ENCODE measurements around the gene AKAP17A. TPM values are rescaled to one million over a fixed set of nuclear protein-coding genes. Genes with fewer than 3 reads are reported as not detected.

AKAP17A gene
- total and polyA plus RNA-seq, 2 of the 8 experiments (the other 6 are each of a cell fraction or from before 2014, with no cell fraction given) = 14.0 to 41.2 TPM

DNA sequence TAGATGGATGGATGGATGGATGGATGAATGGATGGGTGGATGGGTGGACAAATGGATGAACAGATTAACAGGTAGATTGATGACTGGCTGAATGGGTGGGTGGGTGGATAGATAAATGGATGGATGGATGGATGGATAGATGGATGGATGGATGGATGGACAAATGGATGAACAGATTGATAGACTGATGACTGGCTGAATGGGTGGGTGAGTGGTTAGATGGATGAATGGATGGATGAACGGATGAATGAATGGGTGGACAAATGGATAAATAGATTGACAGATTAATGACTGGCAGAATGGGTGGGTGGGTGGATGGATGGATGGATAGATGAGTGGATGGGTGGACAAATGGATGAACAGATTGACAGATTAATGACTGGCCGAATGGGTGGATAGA is 13.6 kb upstream of the AKAP17A start:
- H3K4me3 ChIP-seq (ENCODE audit: extremely low read depth in 1 of 4, insufficient read depth in 2 of 4, low read depth in 3 of 4, low read length in 4 of 4) = no peak overlapping the region
- no peak overlapping the region for H2BK20ac ChIP-seq (ENCODE audit: low read length)
- DNase-seq (ENCODE audit: low read depth in 1 of 2, low spot score in 2 of 2) = no peak
- H3K14ac ChIP-seq (ENCODE audit: insufficient read length) = no peak overlapping the region
- no peaks in the 10 kb centered on the region for H3K79me1 ChIP-seq (ENCODE audit: low read depth, low read length)
- no peak for FAIRE-seq
- H2BK15ac ChIP-seq (ENCODE audit: low read length) = no peak overlapping the region
- peaks cover 22% of the 10 kb centered on the region; the same call in 1 of the 2 replicates for H3K23me2 ChIP-seq (ENCODE audit: low read depth, low read length)
- H3K27ac ChIP-seq (ENCODE audit: low read depth, low read length) = no peak overlapping the region
- ChIA-PET POLR2A (ENCODE audit: partially characterized antibody) (no interaction called here), CTCF (ENCODE audit: partially characterized antibody) (no interaction called here)
- H3K4ac ChIP-seq (replicated peaks; ENCODE audit: insufficient read length, low read depth, low read length) = no peak overlapping the region
- peaks cover 0 to 3% of the 10 kb centered on the region in 2 experiments; a peak in 2 of 4 replicates for H3K9me3 ChIP-seq (ENCODE audit: insufficient read depth in 2 of 2, low read depth in 1 of 2, low read length in 1 of 2)
- no peak overlapping the region for H3K23ac ChIP-seq (ENCODE audit: insufficient read length)
- H3K9ac ChIP-seq (replicated peaks in 1 of 4; ENCODE audit: extremely low read depth in 1 of 4, low read depth in 3 of 4, low read length in 3 of 4) = no peak overlapping the region
- H4K8ac ChIP-seq (ENCODE audit: extremely low read depth, insufficient read depth, low read length) = no peak overlapping the region
- no peaks in the 10 kb centered on the region for H4K20me1 ChIP-seq (replicated peaks in 1 of 2; ENCODE audit: control insufficient read depth in 1 of 2, insufficient read depth in 2 of 2, low read length in 2 of 2)
- H4K91ac ChIP-seq (replicated peaks; ENCODE audit: insufficient read length, low read length) = no peak overlapping the region
- no peak overlapping the region for H3K56ac ChIP-seq (replicated peaks; ENCODE audit: insufficient read length, low read depth, low read length)
- H3K27me3 ChIP-seq (replicated peaks in 1 of 4; ENCODE audit: control insufficient read depth in 3 of 4, extremely low read depth in 1 of 4, insufficient read depth in 3 of 4, low read length in 3 of 4) = no peaks in the 10 kb centered on the region
- H3K4me1 ChIP-seq (replicated peaks in 1 of 4; ENCODE audit: control insufficient read depth in 3 of 4, insufficient read depth in 4 of 4, low read length in 3 of 4) = no peaks in the 10 kb centered on the region
- no peaks in the 10 kb centered on the region for H3K36me3 ChIP-seq (ENCODE audit: control insufficient read depth in 2 of 4, insufficient read depth in 4 of 4, low read length in 3 of 4)
- TF ChIP-seq TCF12 (IDR thresholded peaks at IDR 0.05; ENCODE audit: low read depth, low read length) (no peak), RNF2 (IDR thresholded peaks at IDR 0.05; ENCODE audit: borderline replicate concordance, low read depth, low read length, missing control alignments, poor library complexity, severe bottlenecking) (no peak), ASH2L (IDR thresholded peaks at IDR 0.05; ENCODE audit: low read length) (no peak), E2F6 (IDR thresholded peaks at IDR 0.05) (no peak), ATF3 (IDR thresholded peaks at IDR 0.05; ENCODE audit: insufficient read depth, low read depth, low read length) (no peak), JUN (IDR thresholded peaks at IDR 0.05; ENCODE audit: low read depth, low read length) (no peak)
- no peak overlapping the region for H2AK5ac ChIP-seq (ENCODE audit: low read depth, low read length)
- H2BK120ac ChIP-seq (replicated peaks; ENCODE audit: low read depth, low read length) = no peak overlapping the region
- no peak overlapping the region for H2AFZ ChIP-seq (ENCODE audit: low read length)
- no peak overlapping the region for H3K4me2 ChIP-seq (ENCODE audit: insufficient read depth in 1 of 2, low read depth in 2 of 2, low read length in 2 of 2)
- H2BK12ac ChIP-seq (ENCODE audit: low read depth, low read length) = no peak overlapping the region
- no peak overlapping the region for H3K18ac ChIP-seq (ENCODE audit: extremely low read depth, low read length)
- no peak overlapping the region for H4K5ac ChIP-seq (ENCODE audit: insufficient read length, low read depth, low read length)
- no peak overlapping the region for H2BK5ac ChIP-seq (ENCODE audit: low read depth, low read length)
- 52% methylated on average over 2 of the region's 2 CpGs; no CpG with 5 or more reads in 1 of the 2 experiments for WGBS, 2 experiments (ENCODE audit: extremely low coverage in 1 of 2, insufficient coverage in 1 of 2, insufficient read length in 1 of 2, insufficient replicate concordance in 2 of 2, low coverage in 1 of 2, low lambda C conversion rate in 2 of 2, missing lambda C conversion rate in 1 of 2)
- H3K79me2 ChIP-seq (ENCODE audit: control insufficient read depth in 1 of 2, insufficient read depth in 2 of 2, low read length in 2 of 2) = no peaks in the 10 kb centered on the region

All from H1 (cell line).